NT2/D1 (cell line): ENCODE results near the gene VEZF1.

ENCODE experiments used
- SUZ12 ChIP-seq: IDR thresholded peaks from 2 replicates; pipeline ENCODE4 v1.6.1; 2011; ENCODE audit not compliant: insufficient read length, insufficient read depth; ENCODE audit errors: extremely low read depth
- YY1 ChIP-seq: IDR thresholded peaks from 2 replicates; pipeline ENCODE4 v1.6.1; 2011; ENCODE audit not compliant: insufficient read length, insufficient read depth

GRCh38 chr17:58004060-58004459 is 16.0 kb upstream of the VEZF1 start:
- TF ChIP-seq YY1, result no peak
- no peak for TF ChIP-seq SUZ12
